GM12878 (cell line): ENCODE data around the gene RMND5A. TPM values are rescaled to one million over a fixed set of nuclear protein-coding genes. Genes with fewer than 3 reads are reported as not detected.

Source experiments
- ATAC-seq: fragments of 200-7000 bp; cut with Tn5 transposase; 3 replicates; pipeline ENCODE4 v1.9.1; 2020; ENCODE audit warnings: mild to moderate bottlenecking, moderate library complexity
- BruUV-seq: library from RNA; stranded (reverse); fragments of 400-500 nt; replicated peaks from 2 replicates; lab custom pipeline; 2021; lab: Mats Ljungman, UMichigan
- CTCF ChIA-PET: fragments of 300-600 bp; sonication (Branson Sonifier 250); formaldehyde crosslinking; extraction: SDS; loops from one replicate; lab custom pipeline; 2021; ENCODE audit warnings: inconsistent platforms; lab: Yijun Ruan, JAX
- POLR2A ChIA-PET: fragments of 350-600 bp; formaldehyde crosslinking; extraction: SDS; loops from one replicate; lab custom pipeline; 2021; ENCODE audit warnings: inconsistent platforms; lab: Charles Lee
- RAD21 ChIA-PET: fragments of 300-600 bp; sonication (Branson Sonifier 250); formaldehyde crosslinking; loops from one replicate; lab custom pipeline; 2023; ENCODE audit warnings: antibody characterized with exemption; ENCODE audit not compliant: unreplicated experiment; lab: Charles Lee
- SMC1A ChIA-PET: fragments of 300-600 bp; sonication (Branson Sonifier 250); formaldehyde crosslinking; loops from one replicate; lab custom pipeline; 2023; ENCODE audit not compliant: unreplicated experiment, uncharacterized antibody; lab: Charles Lee
- DNase-seq: peaks from one replicate; pipeline ENCODE4 v3.0.0-alpha.2; 2011; ENCODE audit warnings: low read depth, low spot score
- FAIRE-seq: peaks from 3 replicates; lab custom pipeline; 2011; peaks lifted over from hg19 to GRCh38; lab: Jason Lieb, UNC
- H2AFZ ChIP-seq: 2 replicates; pipeline ENCODE4 v1.6.0; 2011; ENCODE audit warnings: low read depth, low read length, control low read depth; ENCODE audit not compliant: control insufficient read depth
- H3K27ac ChIP-seq: 2 replicates; pipeline ENCODE4 v1.5.1; 2011; ENCODE audit warnings: control low read depth; ENCODE audit not compliant: control insufficient read depth, insufficient read depth
- H3K27me3 ChIP-seq, 2 experiments: replicated peaks in 1 of 2; 2 replicates each; pipeline versions ENCODE4 v1.6.0 to v1.6.1; 2011; ENCODE audit warnings: low read length in 1 of 2; ENCODE audit not compliant: control insufficient read depth in 2 of 2, insufficient read depth in 2 of 2
- H3K36me3 ChIP-seq, 2 experiments: 2 replicates each; pipeline ENCODE4 v1.5.1; 2011; ENCODE audit warnings: low read length in 1 of 2; ENCODE audit not compliant: control insufficient read depth in 2 of 2, insufficient read depth in 2 of 2
- H3K4me1 ChIP-seq: 2 replicates; pipeline ENCODE4 v1.6.1; 2011; ENCODE audit warnings: mild to moderate bottlenecking, low read length, moderate library complexity, mixed read lengths; ENCODE audit not compliant: control insufficient read depth, insufficient read depth
- H3K4me2 ChIP-seq: 2 replicates; pipeline ENCODE4 v1.6.0; 2011; ENCODE audit warnings: control low read depth; ENCODE audit not compliant: control insufficient read depth, insufficient read depth
- H3K4me3 ChIP-seq: fragments of 200-600 bp; sonication (generic); 2 replicates; pipeline ENCODE4 v1.5.1; 2016
- H3K79me2 ChIP-seq: 2 replicates; pipeline ENCODE4 v1.6.0; 2011; ENCODE audit warnings: low read length; ENCODE audit not compliant: control insufficient read depth, insufficient read depth
- H3K9ac ChIP-seq: 2 replicates; pipeline ENCODE4 v1.8.0; 2011; ENCODE audit warnings: low read length, control low read depth, mixed read lengths; ENCODE audit not compliant: control insufficient read depth, insufficient read depth
- H3K9me3 ChIP-seq: replicated peaks from 3 replicates; pipeline ENCODE4 v1.5.1; 2011; ENCODE audit warnings: mild to moderate bottlenecking, low read length; ENCODE audit not compliant: control insufficient read depth, insufficient read depth
- H4K20me1 ChIP-seq: 2 replicates; pipeline ENCODE4 v1.6.0; 2011; ENCODE audit not compliant: control insufficient read depth, insufficient read depth
- ATF3 ChIP-seq: IDR thresholded peaks from 2 replicates; pipeline ENCODE4 v1.6.1; 2011; ENCODE audit warnings: low read depth, mild to moderate bottlenecking, low read length, moderate library complexity, borderline replicate concordance; ENCODE audit errors: extremely low read depth
- BACH1 ChIP-seq: fragments of 450-650 bp; IDR thresholded peaks from 2 replicates; pipeline ENCODE4 v1.6.1; 2017; ENCODE audit warnings: mild to moderate bottlenecking, borderline replicate concordance
- BHLHE40 ChIP-seq, 2 experiments: fragments of 450-650 bp in 1 of 2; IDR thresholded peaks; 2 replicates each; pipeline ENCODE4 v1.6.1; 2011 to 2017; ENCODE audit warnings: low read depth in 2 of 2, borderline replicate concordance in 1 of 2, improper control_type of control experiment in 1 of 2, low read length in 1 of 2, mild to moderate bottlenecking in 1 of 2
- IRF5 ChIP-seq: fragments of 450-650 bp; IDR thresholded peaks from 2 replicates; pipeline ENCODE4 v1.6.1; 2017; ENCODE audit warnings: borderline replicate concordance
- KLF5 ChIP-seq: fragments of 450-650 bp; IDR thresholded peaks from 2 replicates; pipeline ENCODE4 v1.6.1; 2014; ENCODE audit warnings: mild to moderate bottlenecking; ENCODE audit not compliant: partially characterized antibody
- PAX5 ChIP-seq: IDR thresholded peaks from 2 replicates; pipeline ENCODE4 v1.6.1; 2011; ENCODE audit warnings: low read depth, low read length, borderline replicate concordance
- POLR2AphosphoS2 ChIP-seq: IDR thresholded peaks from 2 replicates; pipeline ENCODE4 v1.6.1; 2011; ENCODE audit warnings: low read depth, mild to moderate bottlenecking, low read length, improper control_type of control experiment, moderate library complexity
- POU2F2 ChIP-seq: IDR thresholded peaks from 3 replicates; pipeline ENCODE4 v1.6.1; 2011; ENCODE audit warnings: low read depth, mild to moderate bottlenecking, low read length, borderline replicate concordance
- RB1 ChIP-seq: fragments of 450-650 bp; formaldehyde crosslinking; IDR thresholded peaks from 2 replicates; pipeline ENCODE4 v1.6.1; 2017; ENCODE audit warnings: mild to moderate bottlenecking, borderline replicate concordance
- RBBP5 ChIP-seq: fragments of 200-600 bp; sonication (generic); conservative IDR thresholded peaks from 2 replicates; pipeline ENCODE4 v1.6.1; 2016
- SREBF1 ChIP-seq: IDR thresholded peaks from 2 replicates; pipeline ENCODE4 v1.6.1; 2012; ENCODE audit warnings: mild to moderate bottlenecking, low read length
- SREBF2 ChIP-seq: IDR thresholded peaks from 2 replicates; pipeline ENCODE4 v1.6.1; 2012; ENCODE audit warnings: mild to moderate bottlenecking, low read length
- ZSCAN29 ChIP-seq: fragments of 450-650 bp; IDR thresholded peaks from 2 replicates; pipeline ENCODE4 v1.6.1; 2017; ENCODE audit warnings: mild to moderate bottlenecking, moderate library complexity
- WGBS: methylation state at CpG from one replicate; pipeline ENCODE4 v1.1.6; 2016; ENCODE audit warnings: low lambda C conversion rate; ENCODE audit not compliant: insufficient replicate concordance, insufficient coverage; ENCODE audit errors: missing lambda C conversion rate; 5-methylcytosine and 5-hydroxymethylcytosine counted together
- in situ Hi-C: fragments of 300-500 bp; cut with MboI; formaldehyde crosslinking; loops from 9 replicates; pipeline ENCODE4 v1.14.3; 2018; ENCODE audit warnings: mixed read lengths
- intact Hi-C: fragments of 100-400 bp; cut with micrococcal nuclease; formaldehyde crosslinking; loops from one replicate; pipeline ENCODE4 v1.14.2; 2022; ENCODE audit not compliant: unreplicated experiment
- polyA plus RNA-seq, 11 experiments: library from polyadenylated mRNA; depleted of rRNA in 4 of 11; unstranded in 6 of 11; stranded (reverse) in 5 of 11; fragments of >200 nt; fragmentation: Nextera tagmentation in 4 of 11; fragmentation: Illumina TruSeq in 1 of 11; extraction: Ambion mirVana in 4 of 11; extraction: Trizol in 1 of 11; gene quantifications; 1 replicate in 1 of 11; 2 replicates in 10 of 11; pipeline versions ENCODE4 v1.2.1 to v1.2.3, GENCODE V29; 2011 to 2016; ENCODE audit warnings: inconsistent platforms in 2 of 11, missing spikeins in 2 of 11, low read depth in 1 of 11
- total RNA-seq, 4 experiments: library from RNA; depleted of rRNA in 3 of 4; stranded (reverse); fragments of >200 nt in 3 of 4; fragmentation: Illumina TruSeq in 1 of 4; extraction: Trizol in 1 of 4; gene quantifications; 2 replicates each; pipeline versions ENCODE4 v1.2.1 to v1.2.3, GENCODE V29; 2013 to 2021

The RMND5A gene
- total and polyA plus RNA-seq, 10 of the 15 experiments (the other 5 are each of a cell fraction or from before 2014, with no cell fraction given), result 8.3 to 33.6 (median 23.2) TPM

- no peak overlapping the region for H3K27ac ChIP-seq
- in situ Hi-C loops (no loop called here), intact Hi-C loops (no loop called here)
- no peaks in the 10 kb centered on the region; the same call in 2 of the 3 replicates for H3K9me3 ChIP-seq
- ChIA-PET RAD21 (no interaction called here), CTCF (interaction anchor here (0.6 kb wide), 1 partner anchor 1329 kb away, joined by 3 read pairs; no protein-coding TSS in a partner anchor), POLR2A (interaction anchor here (0.6 kb wide), 1 partner anchor 102 kb away, joined by 4 read pairs; no protein-coding TSS in a partner anchor), SMC1A (interaction anchor here (0.6 to 1.4 kb wide), 2 partner anchors 9 to 37 kb away, joined by 4 to 5 read pairs; no protein-coding TSS in a partner anchor)
- no peak overlapping the region for H2AFZ ChIP-seq
- no peak overlapping the region for H3K4me2 ChIP-seq
- FAIRE-seq (no peak), ATAC-seq (no peak), DNase-seq (no peak)
- H3K4me3 ChIP-seq, result no peak overlapping the region
- H3K9ac ChIP-seq, result no peak overlapping the region
- H3K79me2 ChIP-seq, result peaks cover 2% of the 10 kb centered on the region
- H4K20me1 ChIP-seq, result no peaks in the 10 kb centered on the region
- BruUV-seq, result no TSS peak
- WGBS, result 97% methylated on average over 2 of the region's 2 CpGs
- no peaks in the 10 kb centered on the region for H3K4me1 ChIP-seq
- no peaks in the 10 kb centered on the region for H3K27me3 ChIP-seq
- TF ChIP-seq RBBP5, result no peak
- TF ChIP-seq RB1, result no peak
- TF ChIP-seq PAX5, result no peak
- TF ChIP-seq SREBF1, result no peak
- TF ChIP-seq POU2F2, result no peak
- H3K36me3 ChIP-seq, result peaks cover 2 to 4% of the 10 kb centered on the region in 2 experiments; a peak in 2 of 4 replicates
Measured at GRCh38 chr2:86744152-86744551, 24.1 kb downstream of the RMND5A start.

- H3K27me3 ChIP-seq, result no peaks in the 10 kb centered on the region
- H3K9ac ChIP-seq, result no peak overlapping the region
- BruUV-seq, result no TSS peak
- H3K79me2 ChIP-seq, result peaks cover 4% of the 10 kb centered on the region
- ATAC-seq (no peak; the same call in 2 of the 3 replicates), DNase-seq (no peak), FAIRE-seq (no peak)
- intact Hi-C loops, result no loop called here
- no peak overlapping the region for H3K4me2 ChIP-seq
- no peaks in the 10 kb centered on the region for H3K4me1 ChIP-seq
- SMC1A ChIA-PET, result no interaction called here
- H4K20me1 ChIP-seq, result no peaks in the 10 kb centered on the region
- POLR2A ChIA-PET, result no interaction called here
- H3K36me3 ChIP-seq, result peaks cover 2 to 4% of the 10 kb centered on the region in 2 experiments; a peak in 2 of 4 replicates
- CTCF ChIA-PET, result interaction anchor here (3.7 kb wide), 1 partner anchor 17 kb away, joined by 23 read pairs; no protein-coding TSS in a partner anchor
- TF ChIP-seq SREBF2, result no peak
- no peak for TF ChIP-seq BHLHE40 (IDR thresholded peaks at IDR 0.05; ENCODE audit: borderline replicate concordance in 1 of 2, low read depth in 2 of 2, low read length in 1 of 2)
- TF ChIP-seq ATF3, result no peak
- no peak for TF ChIP-seq POLR2AphosphoS2
- no peak for TF ChIP-seq IRF5
- no peak for TF ChIP-seq ZSCAN29
- no peak for TF ChIP-seq BACH1
- TF ChIP-seq KLF5, result no peak
- no peak overlapping the region for H3K4me3 ChIP-seq
- no peak overlapping the region for H2AFZ ChIP-seq
- in situ Hi-C loops, result no loop called here
- RAD21 ChIA-PET, result no interaction called here
- H3K27ac ChIP-seq, result no peak overlapping the region
- peaks cover 4% of the 10 kb centered on the region for H3K9me3 ChIP-seq
Measured at GRCh38 chr2:86746939-86747338, 26.8 kb downstream of the RMND5A start.
